GM10266 (cell line): Measurements from ENCODE around the gene NTN4.

Experiments
- DNase-seq: peaks from one replicate; pipeline ENCODE4 v3.0.0; 2012; ENCODE audit errors: extremely low spot score
- CTCF ChIP-seq: IDR thresholded peaks from 2 replicates; pipeline ENCODE4 v1.5.1; 2012; ENCODE audit warnings: mild to moderate bottlenecking, low read depth; ENCODE audit not compliant: control insufficient read depth, insufficient read depth; ENCODE audit errors: missing control alignments

The NTN4 gene

DNA sequence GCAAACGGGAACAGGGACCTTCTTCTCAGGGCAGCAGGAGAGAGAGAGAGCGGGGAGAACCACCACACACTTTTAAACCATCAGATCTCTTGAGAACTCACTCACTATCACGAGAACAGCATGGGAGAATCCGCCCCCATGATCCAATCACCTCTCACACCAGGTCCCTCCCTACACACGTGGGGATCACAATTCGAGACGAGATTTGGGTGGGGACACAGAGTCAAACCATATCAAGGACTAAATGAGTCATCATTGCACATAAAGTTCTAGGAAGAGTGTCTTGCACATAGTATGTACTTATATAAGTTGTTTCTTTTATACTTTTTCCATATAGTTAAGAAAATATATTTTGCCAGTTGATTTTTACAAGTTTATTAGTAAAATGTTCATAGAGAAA is 17.6 kb upstream of the NTN4 start:
- DNase-seq: no peak
- no peak for TF ChIP-seq CTCF

GRCh38 chr12:95805864-95806671 is 15.5 kb upstream of the NTN4 start:
- DNase-seq: no peak
- no peak for TF ChIP-seq CTCF

DNA sequence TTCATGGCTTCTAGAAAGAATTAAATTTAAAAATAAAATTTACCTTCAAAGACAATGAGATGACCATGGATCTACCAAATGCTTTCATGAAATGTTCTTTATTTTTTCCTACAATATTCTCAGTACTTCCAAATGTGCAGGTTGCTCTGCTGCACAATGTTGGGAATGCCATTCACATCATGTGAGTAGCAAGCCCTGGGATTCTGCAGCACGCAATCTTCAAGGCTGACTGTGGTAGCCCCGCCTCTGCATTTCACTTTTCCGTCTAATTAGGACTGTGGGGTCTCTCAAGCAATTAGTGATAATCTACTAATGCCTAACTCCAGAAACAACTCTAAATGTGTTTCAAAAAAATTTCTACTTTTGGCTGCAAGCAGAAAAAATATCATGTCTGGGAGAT is 13.7 kb upstream of the NTN4 start:
- no peak for DNase-seq
- TF ChIP-seq CTCF: no peak

GRCh38 chr12:95803817-95804216 is 13.3 kb upstream of the NTN4 start:
- no peak for TF ChIP-seq CTCF
- DNase-seq: no peak

DNA sequence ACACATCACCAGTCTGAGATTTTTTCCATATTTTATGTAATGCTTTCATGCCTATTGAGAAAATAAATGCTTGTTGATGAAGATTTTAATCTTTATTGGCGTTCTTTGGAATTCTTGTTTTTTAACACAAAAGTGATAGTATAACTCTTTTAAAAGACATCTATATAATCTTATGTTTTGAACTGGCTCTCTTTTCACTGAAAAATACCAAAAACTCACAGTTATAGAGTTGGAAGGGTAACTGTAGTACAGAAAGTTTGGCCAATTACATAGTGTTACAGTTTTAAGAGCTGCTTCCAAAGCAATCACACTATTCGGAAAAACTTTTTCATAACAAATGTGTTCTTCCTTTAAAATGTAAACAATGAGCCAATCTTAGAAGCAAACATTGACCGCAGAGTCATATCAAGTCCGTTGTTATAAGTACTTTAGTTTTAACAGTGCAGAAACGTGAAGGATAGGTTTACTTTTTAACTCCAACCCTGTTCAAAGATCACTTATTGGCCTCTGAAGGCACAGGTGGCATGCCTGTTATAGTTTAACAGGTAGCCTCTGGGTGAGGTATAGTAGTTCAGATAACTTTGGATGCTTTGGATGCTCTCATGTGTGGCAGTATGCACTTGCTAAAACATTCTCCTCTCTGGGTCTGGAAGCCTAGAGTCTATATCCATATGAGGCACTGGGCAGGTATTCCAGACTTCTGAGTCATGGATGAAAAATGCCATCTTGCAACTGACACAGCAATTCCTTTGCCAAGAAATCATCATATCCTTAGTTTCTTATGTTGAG is 12.1 kb upstream of the NTN4 start:
- TF ChIP-seq CTCF: no peak
- DNase-seq: no peak

DNA sequence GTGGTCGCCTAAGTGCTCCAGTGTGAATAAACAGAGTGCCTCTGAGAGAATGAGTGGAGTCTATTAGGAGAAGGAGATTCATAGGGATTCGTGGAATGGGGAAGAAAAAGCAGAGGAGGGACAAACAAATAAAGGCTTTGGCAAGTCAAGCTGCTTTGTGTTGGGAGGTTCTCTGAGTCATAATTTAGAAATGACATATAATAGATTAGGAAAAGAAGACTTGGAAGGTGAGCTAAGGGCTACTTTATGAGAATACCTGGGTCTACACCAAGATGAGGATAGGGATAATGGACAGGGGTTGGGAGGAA is 6.4 kb upstream of the NTN4 start:
- TF ChIP-seq CTCF: no peak
- DNase-seq: no peak
